ENCODE data around the gene OGFOD3.

DNA sequence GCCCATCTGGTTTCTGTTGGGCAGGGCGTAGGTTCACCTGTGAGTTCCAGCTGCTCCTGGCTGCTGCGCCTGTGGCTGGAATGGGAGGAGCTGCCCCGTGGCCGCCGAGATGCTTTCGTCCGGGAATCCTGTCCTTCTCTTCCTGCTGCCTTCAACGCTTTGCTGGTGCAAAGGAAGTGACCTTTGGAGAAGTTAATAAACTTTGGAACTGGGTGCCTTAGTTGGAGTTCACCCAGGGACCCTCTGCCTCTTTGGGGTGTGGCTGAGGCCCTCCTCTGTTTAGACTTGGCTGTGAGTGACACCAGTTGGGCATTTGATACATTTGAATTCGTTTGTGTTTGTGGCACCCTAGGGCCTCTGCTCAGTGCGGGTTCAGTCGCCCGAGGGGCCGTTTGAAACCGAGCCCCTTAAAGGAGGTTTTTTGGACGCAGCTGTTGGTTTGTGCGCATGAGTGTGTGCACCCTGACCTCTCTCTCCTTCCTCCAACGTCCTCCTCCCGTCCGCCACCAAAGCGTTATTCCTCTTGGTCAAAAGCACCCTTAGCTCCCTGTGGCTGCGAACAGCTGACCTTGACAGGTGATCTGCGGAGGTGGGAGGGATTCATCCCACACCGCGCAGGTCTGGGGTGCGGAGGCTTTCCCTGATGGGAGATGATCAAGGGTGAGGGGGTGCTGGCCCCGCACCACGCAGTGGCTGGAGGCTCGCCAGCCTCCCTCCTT is 75.9 kb downstream of the OGFOD3 start:
- no peak for TF ChIP-seq POLR2A (IDR thresholded peaks at IDR 0.05)
- no peak for TF ChIP-seq CTCF (IDR thresholded peaks at IDR 0.05)
